HEK293 (cell line): ENCODE measurements around the gene CDH24.
A peak's percentile ranks its signal among the peaks of the same experiment; 100 is the strongest.

Experiments used
- KLF1 ChIP-seq: fragments of 450-650 bp; formaldehyde crosslinking; IDR thresholded peaks from 2 replicates; pipeline ENCODE4 v1.5.1; 2016; ENCODE audit warnings: missing biosample characterization, missing genetic modification characterization
- MYNN ChIP-seq: fragments of 450-650 bp; formaldehyde crosslinking; IDR thresholded peaks from 2 replicates; pipeline ENCODE4 v1.5.1; 2016; ENCODE audit warnings: missing biosample characterization, missing genetic modification characterization, borderline replicate concordance
- OVOL3 ChIP-seq: fragments of 450-650 bp; formaldehyde crosslinking; IDR thresholded peaks from 2 replicates; pipeline ENCODE4 v1.5.1; 2016; ENCODE audit warnings: missing biosample characterization, missing genetic modification characterization
- TSHZ1 ChIP-seq: fragments of 450-650 bp; formaldehyde crosslinking; IDR thresholded peaks from 2 replicates; pipeline ENCODE4 v1.5.1; 2016; ENCODE audit warnings: missing biosample characterization, missing genetic modification characterization, borderline replicate concordance
- YY1 ChIP-seq: fragments of 450-650 bp; formaldehyde crosslinking; IDR thresholded peaks from 2 replicates; pipeline ENCODE4 v1.5.1; 2018; ENCODE audit warnings: missing biosample characterization, missing genetic modification characterization
- ZBTB1 ChIP-seq: fragments of 450-650 bp; formaldehyde crosslinking; IDR thresholded peaks from 2 replicates; pipeline ENCODE4 v1.5.1; 2016; ENCODE audit warnings: missing biosample characterization, missing genetic modification characterization
- ZBTB11 ChIP-seq: fragments of 450-650 bp; formaldehyde crosslinking; conservative IDR thresholded peaks from 2 replicates; pipeline ENCODE4 v1.5.1; 2016; ENCODE audit warnings: low read depth, missing biosample characterization, missing genetic modification characterization
- ZNF157 ChIP-seq: fragments of 450-650 bp; formaldehyde crosslinking; IDR thresholded peaks from 2 replicates; pipeline ENCODE4 v1.5.1; 2016; ENCODE audit warnings: missing biosample characterization, missing genetic modification characterization
- ZNF16 ChIP-seq: fragments of 450-650 bp; formaldehyde crosslinking; IDR thresholded peaks from 2 replicates; pipeline ENCODE4 v1.5.1; 2016; ENCODE audit warnings: low read depth, missing biosample characterization, missing genetic modification characterization
- ZNF174 ChIP-seq: fragments of 450-650 bp; formaldehyde crosslinking; IDR thresholded peaks from 2 replicates; pipeline ENCODE4 v1.5.0; 2017; ENCODE audit warnings: missing biosample characterization, mild to moderate bottlenecking, missing genetic modification characterization
- ZNF211 ChIP-seq: fragments of 450-650 bp; formaldehyde crosslinking; IDR thresholded peaks from 2 replicates; pipeline ENCODE4 v1.5.1; 2016; ENCODE audit warnings: low read depth, missing biosample characterization, missing genetic modification characterization
- ZNF214 ChIP-seq: fragments of 450-650 bp; formaldehyde crosslinking; IDR thresholded peaks from 2 replicates; pipeline ENCODE4 v1.5.1; 2017; ENCODE audit warnings: missing biosample characterization, mild to moderate bottlenecking, missing genetic modification characterization, borderline replicate concordance
- ZNF366 ChIP-seq: fragments of 450-650 bp; formaldehyde crosslinking; conservative IDR thresholded peaks from 2 replicates; pipeline ENCODE4 v1.5.1; 2016; ENCODE audit warnings: missing biosample characterization, missing genetic modification characterization
- ZNF48 ChIP-seq: fragments of 450-650 bp; formaldehyde crosslinking; IDR thresholded peaks from 2 replicates; pipeline ENCODE4 v1.5.1; 2016; ENCODE audit warnings: missing biosample characterization, missing genetic modification characterization
- ZNF510 ChIP-seq: fragments of 450-650 bp; formaldehyde crosslinking; IDR thresholded peaks from 2 replicates; pipeline ENCODE4 v1.5.1; 2018; ENCODE audit warnings: mild to moderate bottlenecking, missing genetic modification characterization, missing biosample characterization; ENCODE audit not compliant: insufficient replicate concordance
- ZNF561 ChIP-seq: fragments of 450-650 bp; IDR thresholded peaks from 2 replicates; pipeline ENCODE4 v1.5.1; 2018; ENCODE audit warnings: missing biosample characterization, missing genetic modification characterization, borderline replicate concordance
- ZNF600 ChIP-seq: fragments of 450-650 bp; formaldehyde crosslinking; IDR thresholded peaks from 2 replicates; pipeline ENCODE4 v1.5.1; 2016; ENCODE audit warnings: missing biosample characterization, missing genetic modification characterization
- ZNF610 ChIP-seq: fragments of 450-650 bp; formaldehyde crosslinking; IDR thresholded peaks from 2 replicates; pipeline ENCODE4 v1.5.1; 2016; ENCODE audit warnings: missing biosample characterization, missing genetic modification characterization, borderline replicate concordance
- ZNF624 ChIP-seq: fragments of 450-650 bp; formaldehyde crosslinking; IDR thresholded peaks from 2 replicates; pipeline ENCODE4 v1.5.1; 2017; ENCODE audit warnings: missing biosample characterization, missing genetic modification characterization
- ZNF654 ChIP-seq: fragments of 450-650 bp; formaldehyde crosslinking; IDR thresholded peaks from 2 replicates; pipeline ENCODE4 v1.5.1; 2016; ENCODE audit warnings: low read depth, missing biosample characterization, missing genetic modification characterization
- ZNF664 ChIP-seq: fragments of 450-650 bp; formaldehyde crosslinking; IDR thresholded peaks from 2 replicates; pipeline ENCODE4 v1.5.1; 2016; ENCODE audit warnings: missing biosample characterization, missing genetic modification characterization
- ZNF692 ChIP-seq: fragments of 450-650 bp; formaldehyde crosslinking; IDR thresholded peaks from 2 replicates; pipeline ENCODE4 v1.5.1; 2016; ENCODE audit warnings: missing biosample characterization, missing genetic modification characterization
- ZNF704 ChIP-seq: fragments of 450-650 bp; formaldehyde crosslinking; IDR thresholded peaks from 2 replicates; pipeline ENCODE4 v1.5.1; 2016; ENCODE audit warnings: missing biosample characterization, missing genetic modification characterization
- ZNF707 ChIP-seq: fragments of 450-650 bp; formaldehyde crosslinking; IDR thresholded peaks from 2 replicates; pipeline ENCODE4 v1.5.1; 2016; ENCODE audit warnings: missing biosample characterization, missing genetic modification characterization
- ZNF747 ChIP-seq: fragments of 450-650 bp; formaldehyde crosslinking; IDR thresholded peaks from 2 replicates; pipeline ENCODE4 v1.5.1; 2016; ENCODE audit warnings: missing biosample characterization, missing genetic modification characterization
- ZNF76 ChIP-seq: fragments of 450-650 bp; formaldehyde crosslinking; IDR thresholded peaks from 2 replicates; pipeline ENCODE4; 2016; ENCODE audit warnings: low read depth, missing biosample characterization, missing genetic modification characterization, borderline replicate concordance
- ZNF768 ChIP-seq: fragments of 450-650 bp; formaldehyde crosslinking; IDR thresholded peaks from 2 replicates; pipeline ENCODE4 v1.5.1; 2018; ENCODE audit warnings: missing biosample characterization, mild to moderate bottlenecking, missing genetic modification characterization
- ZNF785 ChIP-seq: fragments of 450-650 bp; formaldehyde crosslinking; IDR thresholded peaks from 2 replicates; pipeline ENCODE4 v1.5.1; 2016; ENCODE audit warnings: missing biosample characterization, missing genetic modification characterization
- ZSCAN16 ChIP-seq: fragments of 450-650 bp; formaldehyde crosslinking; IDR thresholded peaks from 2 replicates; pipeline ENCODE4 v1.5.1; 2016; ENCODE audit warnings: missing biosample characterization, missing genetic modification characterization

CDH24 gene

GRCh38 chr14:23006544-23007419 is 50.5 kb downstream of the CDH24 start (continued):
- TF ChIP-seq TSHZ1 (tag by site-specific recombination) (no peak; the same call in 1 of the 2 replicates), ZNF785 (tag by site-specific recombination) (no peak), ZNF747 (no peak), ZNF664 (tag by site-specific recombination) (no peak), ZNF48 (tag by site-specific recombination) (no peak), ZNF174 (tag by site-specific recombination) (no peak), ZNF561 (tag by site-specific recombination) (peak; percentile 91; the same call in 1 of the 2 replicates), OVOL3 (tag by site-specific recombination) (no peak), ZBTB11 (tag by site-specific recombination) (no peak; the same call in 1 of the 2 replicates), ZBTB1 (0 out of 2 replicates have a peak, but pooled peaks have one; percentile 11), YY1 (tag by site-specific recombination) (peak; percentile 52; the same call in 1 of the 2 replicates), ZNF704 (tag by site-specific recombination) (no peak), ZNF707 (tag by site-specific recombination) (no peak), ZSCAN16 (tag by site-specific recombination) (no peak), ZNF211 (tag by site-specific recombination) (no peak), ZNF510 (tag by site-specific recombination) (no peak), ZNF157 (tag by site-specific recombination) (no peak), ZNF16 (peak; percentile 17; the same call in 1 of the 2 replicates), ZNF768 (tag by site-specific recombination) (no peak), ZNF610 (tag by site-specific recombination) (peak; percentile 93), MYNN (tag by site-specific recombination) (no peak), KLF1 (tag by site-specific recombination) (peak; percentile 54), ZNF654 (tag by site-specific recombination) (no peak), ZNF76 (tag by site-specific recombination) (peak; percentile 75), ZNF214 (tag by site-specific recombination) (no peak), ZNF624 (no peak), ZNF692 (tag by site-specific recombination) (peak; percentile 86), ZNF600 (peak; percentile 98), ZNF366 (tag by site-specific recombination) (0 out of 2 replicates have a peak, but pooled peaks have one; percentile 16)
